ENCODE data around the gene SCYGR7.

DNA sequence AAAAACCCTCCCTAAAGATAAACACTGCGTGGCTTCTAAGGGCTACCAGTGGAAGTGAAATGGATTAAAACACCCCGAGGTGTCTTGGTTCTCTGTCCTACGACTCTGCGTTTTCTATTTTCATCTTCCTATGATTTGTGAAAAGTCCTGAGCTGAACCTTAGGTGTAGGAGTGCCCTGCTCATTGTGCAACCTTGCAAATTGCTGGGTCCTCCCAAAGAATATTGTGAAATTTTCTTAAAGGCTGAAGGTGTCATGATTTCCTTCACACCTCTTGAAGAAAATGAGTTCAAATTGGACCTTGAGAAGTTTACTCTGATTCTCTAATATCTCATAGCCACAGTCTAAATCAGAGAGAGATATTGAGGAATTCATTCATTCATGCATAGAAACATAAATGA lies 8.5 kb upstream of the SCYGR7 start:
- TF ChIP-seq POLR2A (IDR thresholded peaks at IDR 0.05) (no peak), EP300 (IDR thresholded peaks at IDR 0.05) (no peak)
- TF ChIP-seq, protein P1, sequence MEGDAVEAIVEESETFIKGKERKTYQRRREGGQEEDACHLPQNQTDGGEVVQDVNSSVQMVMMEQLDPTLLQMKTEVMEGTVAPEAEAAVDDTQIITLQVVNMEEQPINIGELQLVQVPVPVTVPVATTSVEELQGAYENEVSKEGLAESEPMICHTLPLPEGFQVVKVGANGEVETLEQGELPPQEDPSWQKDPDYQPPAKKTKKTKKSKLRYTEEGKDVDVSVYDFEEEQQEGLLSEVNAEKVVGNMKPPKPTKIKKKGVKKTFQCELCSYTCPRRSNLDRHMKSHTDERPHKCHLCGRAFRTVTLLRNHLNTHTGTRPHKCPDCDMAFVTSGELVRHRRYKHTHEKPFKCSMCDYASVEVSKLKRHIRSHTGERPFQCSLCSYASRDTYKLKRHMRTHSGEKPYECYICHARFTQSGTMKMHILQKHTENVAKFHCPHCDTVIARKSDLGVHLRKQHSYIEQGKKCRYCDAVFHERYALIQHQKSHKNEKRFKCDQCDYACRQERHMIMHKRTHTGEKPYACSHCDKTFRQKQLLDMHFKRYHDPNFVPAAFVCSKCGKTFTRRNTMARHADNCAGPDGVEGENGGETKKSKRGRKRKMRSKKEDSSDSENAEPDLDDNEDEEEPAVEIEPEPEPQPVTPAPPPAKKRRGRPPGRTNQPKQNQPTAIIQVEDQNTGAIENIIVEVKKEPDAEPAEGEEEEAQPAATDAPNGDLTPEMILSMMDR (IDR thresholded peaks at IDR 0.05): no peak
